MV-4-11 (cell line): Measurements from ENCODE around the gene SLC8A1.

Experiments
- DNase-seq: peaks from one replicate; lab custom pipeline; 2025; lab: John Stamatoyannopoulos, UW

SLC8A1 gene

DNA sequence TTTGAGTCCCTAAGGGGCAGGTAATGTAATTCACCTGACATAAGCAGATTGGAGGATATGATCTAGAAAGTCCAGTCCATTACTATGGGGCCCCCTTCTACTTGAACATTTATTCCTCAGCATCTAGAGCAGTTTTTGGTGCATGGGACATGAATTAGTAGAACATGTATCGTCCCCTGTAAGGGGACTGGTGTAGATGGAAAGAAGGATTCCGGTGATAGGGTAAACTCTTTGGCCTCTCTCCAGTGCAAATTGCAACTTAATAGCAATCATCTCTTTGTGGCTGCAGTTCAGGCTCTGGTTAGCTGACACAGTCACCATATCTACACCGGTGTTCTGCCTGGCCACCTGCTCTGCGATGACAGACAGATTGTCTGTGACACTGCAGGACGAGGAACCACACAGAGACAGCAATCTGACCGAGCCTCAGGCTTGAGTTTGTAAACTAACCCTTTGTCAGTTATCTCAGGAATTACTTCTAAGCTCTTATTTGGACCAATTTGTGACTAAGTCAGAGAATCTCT is 6.4 kb upstream of the SLC8A1 start:
- DNase-seq, result no peak

DNA sequence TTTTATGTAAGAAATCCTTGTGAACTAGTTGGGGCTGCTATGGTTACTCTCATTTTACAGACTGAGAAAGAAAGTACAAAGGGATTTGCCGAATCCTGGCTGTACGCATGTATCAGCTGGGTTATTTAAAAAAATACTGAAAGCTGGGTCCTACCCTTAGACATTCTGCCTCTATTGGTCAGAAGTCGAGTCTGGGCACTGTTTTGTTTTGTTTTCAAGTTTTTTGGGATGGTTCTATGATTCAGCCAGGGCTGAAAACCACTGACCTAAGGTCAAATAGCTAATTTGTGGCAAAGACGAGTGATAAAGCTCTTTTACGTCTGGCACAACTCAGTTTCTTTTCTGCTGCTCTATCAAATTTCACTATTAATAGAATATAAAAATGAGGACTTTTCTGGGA is 5.9 kb upstream of the SLC8A1 start:
- peak; percentile 15 for DNase-seq

DNA sequence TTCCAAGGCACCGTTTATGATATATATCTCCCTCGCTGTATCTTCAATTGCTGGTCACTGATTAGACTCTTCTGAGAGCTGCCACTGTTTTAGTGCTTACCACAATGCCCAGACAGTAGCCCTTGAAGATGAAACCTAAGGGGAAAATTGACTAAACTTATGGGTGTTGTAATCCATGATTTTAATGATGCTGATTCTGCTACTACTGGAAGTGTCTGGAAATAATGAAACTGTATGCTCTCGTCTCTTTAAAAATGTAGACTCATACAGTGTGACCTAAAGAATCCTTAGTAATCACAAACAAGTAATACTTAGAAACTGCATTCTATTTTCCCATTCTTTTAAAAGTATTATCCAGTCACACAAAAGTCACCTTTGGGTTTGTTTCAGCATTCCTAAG is 5.5 kb upstream of the SLC8A1 start:
- peak; percentile 2 for DNase-seq

DNA sequence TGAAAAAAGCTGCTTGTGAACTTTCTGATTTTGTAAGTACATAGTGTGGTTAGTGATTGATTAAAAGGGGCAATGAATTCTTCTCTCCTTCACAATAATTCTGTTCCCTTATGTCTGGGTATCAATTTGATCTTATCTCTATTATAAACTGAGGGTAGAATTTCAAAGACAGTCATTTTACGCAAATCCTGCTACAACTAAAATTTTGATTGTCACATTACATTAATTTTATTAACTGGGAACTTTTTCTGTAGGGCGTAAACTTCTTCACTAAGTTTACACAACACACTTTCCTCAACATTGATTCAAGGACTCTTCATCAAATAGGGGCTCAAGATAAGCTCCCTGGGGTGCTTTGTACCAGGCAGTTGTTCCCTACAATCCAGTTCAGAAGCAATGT is 5.0 kb upstream of the SLC8A1 start:
- no peak for DNase-seq

DNA sequence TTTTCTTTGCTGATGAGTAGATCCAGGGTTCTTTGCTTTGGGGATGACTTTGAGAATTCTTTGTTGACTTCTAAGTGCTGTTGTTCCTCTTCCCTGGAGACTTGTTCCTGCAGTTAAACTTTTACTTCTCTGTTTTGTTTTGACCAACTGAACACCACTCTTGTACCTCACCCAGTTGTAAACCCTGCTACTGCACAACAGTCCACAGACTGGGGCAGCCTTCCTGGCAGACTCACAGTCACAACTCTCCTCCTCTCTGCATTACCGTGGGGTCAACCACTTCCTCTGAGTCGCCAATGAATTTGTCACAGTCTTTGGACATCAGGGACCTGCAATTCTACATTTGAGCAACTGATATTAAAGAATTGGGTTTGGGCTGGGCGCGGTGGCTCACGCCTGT is 3.8 kb upstream of the SLC8A1 start:
- DNase-seq, result peak; percentile 96

DNA sequence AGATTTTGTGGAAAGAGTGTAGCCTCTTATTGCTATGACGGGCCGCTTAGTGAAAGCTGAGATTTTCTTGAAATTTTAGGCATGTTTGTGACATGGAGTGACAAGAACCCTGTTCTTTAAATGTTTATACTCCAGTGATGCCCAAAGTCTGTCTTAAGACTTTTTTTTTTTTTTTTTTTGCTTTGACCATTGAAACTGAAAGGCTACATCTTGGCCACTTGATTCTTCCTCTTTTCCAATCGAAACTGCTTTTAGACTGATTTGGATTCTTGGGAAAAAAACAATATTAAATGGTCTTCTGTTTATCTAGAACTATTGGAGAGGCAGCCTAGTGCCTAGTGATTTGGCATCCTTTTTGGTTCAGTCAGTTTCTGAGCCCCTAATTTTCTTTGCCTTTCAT is 2.4 kb upstream of the SLC8A1 start:
- DNase-seq, result peak; percentile 55

DNA sequence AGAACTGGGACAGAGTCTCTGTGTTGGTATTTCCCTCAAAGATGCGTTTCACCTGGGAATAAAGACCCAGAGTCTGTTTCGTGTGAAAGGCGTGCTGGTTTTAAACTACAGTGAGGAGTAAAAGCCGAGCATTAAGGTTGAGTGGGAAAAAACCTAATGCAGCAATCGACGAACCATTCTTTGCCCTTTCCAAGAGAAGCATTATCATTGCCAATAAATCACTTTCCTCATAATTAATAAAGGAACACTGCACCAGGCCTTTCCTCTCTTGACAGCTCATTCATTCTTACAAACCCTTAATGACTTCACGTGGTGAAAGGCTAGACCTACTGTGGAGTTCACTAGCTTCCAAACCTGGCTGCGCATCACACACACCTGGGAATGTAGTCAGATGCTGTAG is 896 bp upstream of the SLC8A1 start:
- DNase-seq, result no peak

DNA sequence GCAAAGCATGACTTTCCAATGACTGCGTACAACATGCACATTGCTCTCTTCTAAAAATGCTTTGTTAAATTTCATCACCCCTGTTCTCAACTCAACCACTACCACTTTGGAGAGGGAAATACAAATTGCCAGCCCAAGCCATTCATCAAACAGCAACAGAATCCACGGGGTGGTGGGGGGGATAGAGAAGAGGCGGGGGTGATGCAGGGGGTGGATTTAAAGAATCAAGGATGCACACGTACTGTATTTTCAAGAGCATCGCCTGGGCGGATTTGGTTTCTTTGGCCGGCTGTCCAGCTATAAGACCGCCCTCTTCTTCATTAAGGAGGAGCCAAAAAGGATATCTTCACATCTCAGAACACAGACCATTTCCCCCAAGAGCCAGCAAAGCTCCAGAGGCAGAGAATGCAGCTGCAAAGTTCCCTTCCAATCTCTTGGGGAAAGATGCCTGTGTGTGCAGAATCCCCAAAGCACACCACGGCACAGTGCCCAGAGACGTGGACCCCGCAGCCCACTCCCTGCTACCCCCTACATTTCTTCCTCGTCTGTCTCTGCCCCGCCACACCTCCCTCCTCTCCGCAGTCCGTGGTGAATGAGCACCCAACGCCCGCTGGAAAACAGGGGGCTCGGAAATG is 977 bp downstream of the SLC8A1 start:
- DNase-seq, result no peak

DNA sequence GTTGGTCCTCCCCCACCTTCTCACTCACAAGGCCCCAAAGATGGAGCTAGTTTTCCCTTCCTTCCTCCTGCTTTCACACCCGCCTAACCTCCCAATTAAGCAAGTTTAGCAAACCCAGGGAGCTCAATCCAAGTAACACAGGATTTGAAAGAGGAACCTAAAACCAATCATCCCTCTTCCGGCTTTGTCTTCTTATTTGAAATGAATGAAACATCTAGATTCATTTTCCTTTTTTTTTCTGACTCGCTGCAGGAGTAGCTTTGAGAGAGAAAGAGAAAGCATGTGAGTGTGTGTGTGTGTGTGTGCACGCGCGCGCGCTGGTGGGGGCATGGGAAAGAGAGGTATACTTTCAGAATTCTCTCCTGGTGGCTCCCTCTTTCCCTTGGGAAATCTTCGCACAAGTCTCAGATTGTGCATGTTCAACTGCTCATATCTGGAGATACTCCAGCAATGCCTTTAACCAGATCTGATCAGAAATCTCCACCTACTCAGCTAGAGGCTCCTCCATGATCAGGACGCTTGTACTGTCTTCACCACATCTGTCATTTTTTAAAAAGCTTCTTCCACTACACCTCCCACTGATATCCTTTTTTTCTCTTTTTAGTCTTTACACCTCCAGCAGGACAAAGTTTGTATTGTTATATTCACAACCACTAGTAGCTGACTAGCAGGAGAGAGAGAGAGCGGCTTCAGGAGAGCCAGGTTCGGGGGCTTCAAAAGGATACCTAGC is 1.7 kb downstream of the SLC8A1 start:
- DNase-seq, result peak; percentile 97

DNA sequence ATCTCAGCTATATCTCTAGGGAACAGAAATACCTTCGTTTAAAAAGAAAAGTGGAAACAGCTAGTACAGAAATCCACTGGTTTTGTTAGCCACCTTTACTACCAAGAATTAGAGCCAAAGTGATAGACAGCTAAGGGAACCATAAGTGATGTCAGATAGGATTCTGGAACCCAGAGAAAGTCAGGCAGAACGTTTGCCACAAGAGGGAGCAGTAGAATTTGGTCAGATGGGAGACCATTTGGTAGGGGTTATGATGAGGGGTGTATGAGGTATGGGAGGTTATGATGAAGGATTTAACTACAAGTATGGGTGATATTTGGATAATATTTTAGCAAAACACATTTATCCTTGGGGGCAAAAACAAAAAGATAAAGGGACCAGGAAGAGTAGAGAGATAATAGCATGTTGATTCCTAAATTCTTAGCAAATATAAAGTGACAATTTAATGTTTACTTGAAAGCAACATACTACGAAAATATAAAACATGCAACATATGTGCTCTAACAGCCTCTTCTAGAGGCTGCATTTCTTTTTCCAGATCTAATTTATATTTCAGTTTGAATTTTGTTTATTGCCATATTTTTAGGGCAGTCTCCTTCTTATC is 3.3 kb downstream of the SLC8A1 start:
- DNase-seq, result peak; percentile 36

DNA sequence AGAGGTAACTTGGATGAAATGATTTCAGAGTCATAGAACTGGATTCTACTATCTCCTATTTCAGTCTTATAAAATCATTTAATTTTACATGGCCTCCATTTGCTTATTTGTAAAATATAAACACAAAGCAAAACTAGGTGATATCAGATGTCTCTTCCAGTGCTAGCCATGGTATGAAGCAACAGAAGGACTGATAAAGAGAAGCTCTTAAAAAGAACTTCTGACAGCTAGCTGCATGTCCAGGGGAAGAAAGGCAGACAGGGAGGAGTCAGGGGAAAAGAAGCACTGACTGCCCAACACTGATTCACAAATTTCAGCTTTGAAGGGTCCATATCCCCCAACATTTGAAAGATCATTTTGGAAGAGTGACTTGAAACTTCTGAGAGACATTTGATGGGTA is 6.4 kb downstream of the SLC8A1 start:
- DNase-seq, result peak; percentile 8

DNA sequence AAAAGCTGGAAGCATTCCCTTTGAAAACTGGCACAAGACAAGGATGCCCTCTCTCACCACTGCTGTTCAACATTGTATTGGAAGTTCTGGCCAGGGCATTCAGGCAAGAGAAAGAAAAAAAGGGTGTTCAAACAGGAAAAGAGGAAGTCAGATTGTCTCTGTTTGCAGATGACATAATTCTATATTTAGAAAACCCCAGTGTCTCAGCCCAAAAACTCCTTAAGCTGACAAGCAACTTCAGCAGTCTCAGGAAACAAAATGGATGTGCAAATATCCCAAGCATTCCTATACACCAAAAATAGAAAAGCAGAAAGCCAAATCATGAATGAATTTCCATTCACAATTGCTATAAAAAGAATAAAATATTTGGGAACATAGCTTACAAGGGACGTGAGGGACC is 11.1 kb downstream of the SLC8A1 start:
- peak; percentile 81 for DNase-seq

DNA sequence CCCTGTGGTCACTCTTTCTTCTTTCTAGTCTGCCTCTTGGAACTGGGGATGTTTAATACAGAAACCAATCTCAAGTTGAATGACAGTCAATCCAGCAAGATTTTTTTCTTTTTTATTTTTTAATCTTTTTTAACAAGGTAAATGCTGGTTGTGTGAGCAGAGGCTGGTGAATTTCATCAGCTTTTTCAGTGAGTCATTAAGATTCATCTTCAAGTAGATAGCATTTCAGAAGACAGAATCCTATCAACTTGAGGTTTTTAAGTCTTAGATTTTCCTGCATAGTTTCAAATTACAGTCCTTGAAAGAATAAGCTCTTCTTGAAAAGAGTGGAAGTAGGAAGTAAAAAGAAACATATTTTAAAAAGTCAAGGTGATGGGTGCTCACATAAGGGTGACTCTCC is 12.4 kb downstream of the SLC8A1 start:
- no peak for DNase-seq

DNA sequence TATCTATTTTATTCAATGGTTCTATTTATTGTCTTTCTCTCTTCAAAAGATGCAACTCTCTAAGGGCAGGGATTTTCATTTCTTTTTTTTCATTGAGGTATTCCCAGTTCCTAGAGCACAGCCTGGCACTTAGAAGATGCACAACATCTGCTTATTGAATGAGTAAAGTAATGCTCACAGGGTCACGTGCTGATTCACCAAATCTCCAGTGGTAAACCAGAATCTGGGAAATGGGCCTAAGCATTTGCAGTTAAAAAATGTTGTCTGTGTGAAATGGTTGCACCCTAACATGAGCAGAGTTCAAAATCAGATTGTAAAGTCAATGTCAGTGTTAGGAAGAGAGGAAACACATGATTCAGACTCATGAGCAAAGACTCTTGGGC is 15.8 kb downstream of the SLC8A1 start:
- DNase-seq, result no peak

DNA sequence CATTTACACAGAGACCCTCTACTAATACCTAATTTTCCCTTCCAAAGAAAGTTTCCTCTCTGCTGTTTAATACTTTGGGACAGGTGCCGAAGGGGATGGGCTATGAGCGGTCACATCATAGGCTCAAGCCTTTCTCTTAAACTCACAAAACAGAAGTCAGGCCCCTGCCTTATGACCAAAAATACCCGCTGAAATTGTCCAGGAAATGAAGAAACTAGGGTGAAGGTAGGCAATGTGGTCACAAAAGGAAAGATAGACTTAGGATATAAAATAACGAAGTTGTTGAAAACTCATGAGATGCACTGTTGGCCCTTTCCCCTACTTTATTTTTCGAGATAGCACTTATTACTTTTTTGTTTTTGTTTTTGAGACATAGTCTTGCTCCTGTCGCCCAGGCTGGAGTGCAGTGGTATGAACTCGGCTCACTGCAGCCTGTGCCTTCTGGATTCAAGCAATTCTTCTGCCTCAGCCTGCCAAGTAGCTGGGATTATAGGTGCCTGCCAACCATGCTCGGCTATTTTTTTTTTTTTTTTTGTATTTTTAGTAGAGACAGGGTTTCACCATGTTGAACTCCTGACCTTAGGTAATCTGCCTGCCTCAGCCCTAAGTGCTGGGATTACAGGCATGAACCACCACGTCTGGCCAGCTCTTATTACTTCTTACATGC is 16.3 kb downstream of the SLC8A1 start:
- no peak for DNase-seq

DNA sequence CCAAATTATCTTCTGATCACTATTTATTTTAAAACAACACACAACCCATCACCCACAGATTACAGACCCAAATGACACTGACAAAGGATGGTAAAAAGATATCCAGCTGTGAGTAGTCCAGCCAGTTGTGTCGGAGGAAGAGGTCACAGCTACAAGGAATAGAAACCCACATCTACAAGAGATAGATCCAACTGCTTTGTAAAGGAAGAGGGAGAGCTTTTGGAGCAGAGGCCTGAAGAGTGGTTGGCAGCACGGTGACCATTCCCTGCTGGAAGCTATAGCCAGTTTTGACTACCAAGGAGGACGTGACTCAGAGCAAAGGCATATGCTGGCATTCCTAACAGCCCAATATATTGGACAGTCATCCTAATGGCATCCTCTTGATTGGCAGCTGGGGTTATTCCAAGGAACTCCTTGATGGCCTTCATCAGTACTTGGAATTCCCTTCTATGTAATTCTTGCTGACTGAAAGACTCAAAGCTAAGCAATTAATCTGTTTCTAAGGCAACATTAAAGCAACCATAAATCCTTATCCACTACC is 17.1 kb downstream of the SLC8A1 start:
- DNase-seq, result no peak

DNA sequence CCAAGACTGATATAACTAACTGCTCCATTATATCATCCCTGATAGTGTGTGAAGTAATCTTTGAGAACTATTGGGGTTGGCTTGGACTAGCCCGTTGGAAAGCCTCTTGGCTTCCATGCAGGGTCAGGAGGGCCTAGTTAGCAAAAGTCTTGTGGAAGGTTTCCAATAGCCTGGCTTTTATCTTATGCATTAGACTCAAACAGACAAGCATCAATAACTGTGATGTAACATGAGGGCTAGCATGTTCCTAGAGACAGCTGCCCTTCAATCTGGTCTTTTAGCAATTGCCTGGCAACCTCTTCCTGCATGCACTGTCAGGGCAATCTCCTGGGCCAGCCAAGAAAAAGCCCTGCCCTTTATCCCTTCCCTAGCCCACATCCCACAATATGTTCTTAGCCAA is 18.2 kb downstream of the SLC8A1 start:
- DNase-seq, result no peak

DNA sequence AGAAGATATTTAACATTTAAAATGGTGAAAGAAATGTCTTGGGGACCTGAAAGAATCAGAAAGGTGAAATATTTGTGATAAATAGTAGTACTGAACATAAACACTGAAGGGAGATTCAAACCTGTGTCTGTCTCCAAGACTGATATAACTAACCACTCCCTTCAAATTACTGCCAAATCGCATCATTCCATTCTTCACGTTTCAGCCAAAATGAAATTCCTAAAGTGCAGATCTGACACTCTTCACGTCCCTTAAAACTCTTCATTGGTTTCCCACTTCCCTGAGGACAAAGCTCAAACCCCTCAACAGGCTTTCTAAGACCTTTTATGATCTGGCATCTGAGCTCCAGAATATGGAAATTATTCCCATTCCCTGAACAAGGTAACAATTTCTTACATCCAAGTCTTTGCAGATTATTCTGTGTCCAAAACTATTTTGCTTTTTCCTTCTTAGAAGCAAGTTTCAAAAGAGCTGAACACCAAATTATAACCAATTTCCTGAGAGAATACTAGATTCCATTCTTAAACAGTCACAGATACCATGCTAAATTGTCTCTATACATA is 18.9 kb downstream of the SLC8A1 start:
- DNase-seq, result no peak

DNA sequence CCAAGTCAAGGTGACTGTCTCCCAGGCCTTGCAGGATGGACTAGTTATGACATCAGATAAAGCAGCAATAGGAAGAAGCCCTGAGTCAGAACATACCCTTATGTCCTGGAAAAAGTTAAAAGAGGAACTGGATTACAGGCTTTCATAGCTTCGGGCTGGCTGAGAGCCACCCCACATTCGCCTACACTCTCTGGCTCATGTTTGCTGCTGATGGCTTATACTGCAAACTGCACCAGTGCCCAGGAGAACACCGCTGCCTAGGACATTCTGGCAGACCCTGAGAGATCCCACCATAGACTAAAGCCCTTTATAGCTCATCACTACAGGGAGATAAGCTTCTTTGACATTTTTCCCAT is 20.3 kb downstream of the SLC8A1 start:
- peak; percentile 95 for DNase-seq

DNA sequence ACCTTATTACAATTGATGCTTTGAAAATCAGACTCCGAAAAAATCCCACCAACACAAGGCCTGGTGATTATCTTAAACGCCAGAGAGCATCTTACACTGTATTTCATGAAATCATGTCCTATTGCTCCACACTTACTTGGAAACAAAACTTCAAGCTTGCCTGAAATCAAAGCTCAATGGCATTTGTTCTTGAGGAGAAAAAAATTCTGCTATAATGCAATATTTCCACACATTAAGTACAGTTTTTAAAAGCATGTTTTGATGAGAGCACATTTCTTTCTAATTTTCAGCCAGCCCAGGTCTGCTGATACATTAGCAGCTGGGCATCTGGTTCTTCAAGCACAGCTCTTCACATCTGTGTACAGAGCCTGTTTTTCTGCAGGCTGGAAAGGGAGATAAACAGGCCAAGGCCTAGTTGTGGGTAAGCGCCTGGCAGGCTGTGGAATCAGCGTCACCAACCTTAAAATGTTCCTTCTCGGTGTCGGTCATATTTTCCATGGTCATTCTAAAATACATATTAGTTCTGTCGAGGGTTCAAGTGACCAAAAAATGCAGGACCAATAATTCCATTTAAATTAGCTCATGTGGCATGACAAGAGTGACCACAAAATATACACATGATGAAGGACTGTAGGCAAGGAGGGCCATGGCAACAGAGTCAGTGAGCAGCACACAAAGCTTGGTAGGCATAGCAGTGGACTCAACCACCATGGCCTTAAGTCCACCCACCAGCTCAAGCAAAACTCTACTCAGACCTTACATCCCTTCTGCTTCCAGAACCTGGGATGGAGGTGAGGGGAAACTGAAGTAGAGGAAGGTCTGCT is 20.9 kb downstream of the SLC8A1 start:
- DNase-seq, result no peak

DNA sequence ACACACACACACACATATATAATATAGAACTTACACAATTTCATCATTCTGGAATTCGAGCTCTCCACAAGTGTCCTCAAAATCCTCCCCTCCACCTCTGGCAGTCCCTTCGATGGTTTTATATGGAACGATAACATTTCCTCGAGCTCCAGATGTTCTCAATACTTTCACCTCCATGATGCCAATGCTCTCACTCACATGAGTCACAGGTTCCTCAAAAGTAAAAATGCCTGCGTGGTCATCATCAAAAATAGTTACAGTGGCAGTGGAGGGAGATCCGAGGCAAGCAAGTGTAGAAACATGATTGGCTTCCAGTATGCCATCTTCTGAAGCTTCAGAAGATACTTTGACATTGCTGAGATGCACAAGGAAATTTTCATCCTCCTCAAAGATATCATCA is 23.5 kb downstream of the SLC8A1 start:
- peak; percentile 45 for DNase-seq
